GM21737 (cell line): ENCODE measurements around the gene AGAP2.
"Not testable (repeated sequence)": the region's sequence is repeated elsewhere in the genome, so short reads cannot be mapped to it uniquely, and the experiment has no call there.

Experiments
- ATAC-seq: cut with Tn5 transposase; IDR thresholded peaks from one replicate; pipeline ENCODE4 v1.9.1; 2021; ENCODE audit warnings: mild to moderate bottlenecking, moderate library complexity; ENCODE audit not compliant: unreplicated experiment

The AGAP2 gene

GRCh38 chr12:57707250-57707649 is 31.3 kb downstream of the AGAP2 start:
- ATAC-seq = no peak

- no peak for ATAC-seq
These were observed 38.2 kb downstream of the AGAP2 start for GRCh38 chr12:57700317-57700716.

GRCh38 chr12:57698414-57698813 is 40.1 kb downstream of the AGAP2 start:
- no peak for ATAC-seq

- ATAC-seq = no peak
These were observed 41.5 kb downstream of the AGAP2 start for GRCh38 chr12:57697076-57697475.

GRCh38 chr12:57695770-57696432 is 42.6 kb downstream of the AGAP2 start:
- no peak for ATAC-seq

GRCh38 chr12:57694459-57695019 is 44.0 kb downstream of the AGAP2 start:
- peak; percentile 3 for ATAC-seq

GRCh38 chr12:57693659-57694458 is 44.7 kb downstream of the AGAP2 start, which contains the start of gene OS9:
Gene OS9 (plus strand): TSS chr12:57694132. CDS start chr12:57694162, 30 bp downstream.
- peak; percentile 96 for ATAC-seq

- no peak for ATAC-seq
These were observed 45.3 kb downstream of the AGAP2 start for GRCh38 chr12:57693317-57693658.

- no peak for ATAC-seq
These were observed 46.0 kb downstream of the AGAP2 start for GRCh38 chr12:57692500-57692899.

GRCh38 chr12:57688931-57689330 is 49.6 kb downstream of the AGAP2 start:
- ATAC-seq = no peak

GRCh38 chr12:57687862-57688261 is 50.7 kb downstream of the AGAP2 start:
- ATAC-seq = no peak

- ATAC-seq = no peak
These were observed 58.8 kb downstream of the AGAP2 start for GRCh38 chr12:57679697-57680096.

GRCh38 chr12:57677947-57678346 is 60.6 kb downstream of the AGAP2 start:
- ATAC-seq = not testable (repeated sequence)

- ATAC-seq = no peak
These were observed 63.9 kb downstream of the AGAP2 start for GRCh38 chr12:57674691-57675090.
